SK-N-SH (cell line): ENCODE measurements around the gene AUTS2. TPM values are rescaled to one million over a fixed set of nuclear protein-coding genes. Genes with fewer than 3 reads are reported as not detected.

Experiments used
- CTCF ChIA-PET: fragments of 300-600, 350-600 bp; formaldehyde crosslinking; extraction: SDS; loops from one replicate; lab custom pipeline; 2021; lab: Yijun Ruan, JAX
- POLR2A ChIA-PET: fragments of 350-600 bp; sonication (Branson Sonifier 250); formaldehyde crosslinking; extraction: SDS; loops from one replicate; lab custom pipeline; 2020; ENCODE audit warnings: antibody characterized with exemption, inconsistent platforms; lab: Yijun Ruan, JAX
- DNase-seq: peaks from one replicate; pipeline ENCODE4 v3.0.0; 2012
- H2AFZ ChIP-seq: fragments of 200-600 bp; sonication (generic); 2 replicates; pipeline ENCODE4 v1.8.1; 2016; ENCODE audit warnings: antibody characterized with exemption, mild to moderate bottlenecking, low read depth
- H3F3A ChIP-seq: fragments of 200-600 bp; sonication (generic); replicated peaks from 2 replicates; pipeline ENCODE3; 2016; ENCODE audit warnings: antibody characterized with exemption, mild to moderate bottlenecking; ENCODE audit not compliant: insufficient read depth
- H3K27ac ChIP-seq, 2 experiments: fragments of 200-500 bp in 1 of 2; fragments of 200-600 bp in 1 of 2; sonication (Bioruptor generic) in 1 of 2; sonication (generic), shearing (Covaris generic) in 1 of 2; 2 replicates each; pipeline versions ENCODE4 v1.5.1 to v1.6.1; 2014 to 2016; ENCODE audit warnings: low read depth in 2 of 2, inconsistent platforms in 1 of 2, low read length in 1 of 2, mild to moderate bottlenecking in 1 of 2, mixed read lengths in 1 of 2
- H3K27me3 ChIP-seq: fragments of 200-600 bp; sonication (generic), shearing (Covaris generic); 2 replicates; pipeline ENCODE4 v1.6.1; 2016; ENCODE audit warnings: mixed run types; ENCODE audit not compliant: insufficient read depth
- H3K36me3 ChIP-seq, 2 experiments: fragments of 200-500 bp in 1 of 2; fragments of 200-600 bp in 1 of 2; sonication (Bioruptor generic) in 1 of 2; sonication (generic) in 1 of 2; replicated peaks in 1 of 2; 2 replicates each; pipeline versions ENCODE3 to v1.5.1; 2014 to 2016; ENCODE audit warnings: low read length in 1 of 2, mild to moderate bottlenecking in 1 of 2; ENCODE audit not compliant: insufficient read depth in 2 of 2, control insufficient read depth in 1 of 2
- H3K4me1 ChIP-seq, 2 experiments: fragments of 200-500 bp in 1 of 2; fragments of 200-600 bp in 1 of 2; sonication (Bioruptor generic) in 1 of 2; sonication (generic), shearing (Covaris generic) in 1 of 2; 2 replicates each; pipeline versions ENCODE4 v1.5.1 to v1.6.1; 2014 to 2016; ENCODE audit warnings: low read depth in 1 of 2, low read length in 1 of 2, mixed run types in 1 of 2; ENCODE audit not compliant: insufficient read depth in 2 of 2, control insufficient read depth in 1 of 2
- H3K4me2 ChIP-seq: fragments of 200-600 bp; sonication (generic), shearing (Covaris generic); 2 replicates; pipeline ENCODE4 v1.6.1; 2017; ENCODE audit warnings: mixed run types
- H3K4me3 ChIP-seq, 2 experiments: fragments of 200-500 bp in 1 of 2; fragments of 200-600 bp in 1 of 2; sonication (Bioruptor generic) in 1 of 2; sonication (generic), shearing (Covaris generic) in 1 of 2; 2 replicates each; pipeline versions ENCODE4 v1.5.1 to v1.8.1; 2014 to 2016; ENCODE audit warnings: low read depth in 2 of 2, inconsistent platforms in 1 of 2, low read length in 1 of 2, mild to moderate bottlenecking in 1 of 2, mixed read lengths in 1 of 2, moderate library complexity in 1 of 2
- H3K79me2 ChIP-seq: fragments of 200-600 bp; sonication (generic); 2 replicates; pipeline ENCODE4 v1.8.1; 2017; ENCODE audit warnings: mild to moderate bottlenecking; ENCODE audit not compliant: insufficient read depth
- H3K9ac ChIP-seq: fragments of 200-600 bp; sonication (generic); 2 replicates; pipeline ENCODE4 v1.6.1; 2017; ENCODE audit warnings: mixed run types
- H3K9me2 ChIP-seq: fragments of 200-600 bp; sonication (generic); 2 replicates; pipeline ENCODE4 v1.6.1; 2017; ENCODE audit warnings: mixed run types
- H3K9me3 ChIP-seq: fragments of 200-600 bp; sonication (generic); 2 replicates; pipeline ENCODE4 v1.6.1; 2017; ENCODE audit warnings: mixed run types, mild to moderate bottlenecking, moderate library complexity
- H4K20me1 ChIP-seq: fragments of 200-600 bp; sonication (generic); 2 replicates; pipeline ENCODE4 v1.6.1; 2017; ENCODE audit warnings: mild to moderate bottlenecking, mixed run types; ENCODE audit not compliant: insufficient read depth
- CHD2 ChIP-seq: fragments of 150-350 bp; IDR thresholded peaks from 2 replicates; pipeline ENCODE4 v1.6.1; 2018; ENCODE audit warnings: low read length; ENCODE audit not compliant: partially characterized antibody
- EP300 ChIP-seq, 2 experiments: IDR thresholded peaks; 2 replicates each; pipeline versions ENCODE4 v1.4.0 to v1.6.1; 2012; ENCODE audit warnings: borderline replicate concordance in 1 of 2, low read depth in 1 of 2, low read length in 1 of 2
- FOSL2 ChIP-seq: IDR thresholded peaks from 2 replicates; pipeline ENCODE4 v1.4.0; 2012; ENCODE audit warnings: low read depth, mild to moderate bottlenecking, moderate library complexity, borderline replicate concordance
- IRF3 ChIP-seq: fragments of 150-350 bp; IDR thresholded peaks from 2 replicates; pipeline ENCODE4 v1.6.1; 2016; ENCODE audit warnings: mild to moderate bottlenecking, low read depth, low read length
- MEF2A ChIP-seq: IDR thresholded peaks from 2 replicates; pipeline ENCODE4 v1.4.0; 2012; ENCODE audit warnings: low read depth, borderline replicate concordance
- NRF1 ChIP-seq: IDR thresholded peaks from 2 replicates; pipeline ENCODE4 v1.6.1; 2012; ENCODE audit warnings: low read depth, mild to moderate bottlenecking, low read length
- POLR2AphosphoS5 ChIP-seq: IDR thresholded peaks from 2 replicates; pipeline ENCODE4 v1.6.1; 2012; ENCODE audit warnings: low read depth, low read length
- RAD21 ChIP-seq: IDR thresholded peaks from 2 replicates; pipeline ENCODE4 v1.6.1; 2012; ENCODE audit warnings: mild to moderate bottlenecking, low read length
- RCOR1 ChIP-seq: fragments of 150-350 bp; IDR thresholded peaks from 2 replicates; pipeline ENCODE4 v1.6.1; 2017; ENCODE audit warnings: antibody characterized with exemption, low read length
- REST ChIP-seq: IDR thresholded peaks from 2 replicates; pipeline ENCODE4 v1.6.1; 2012; ENCODE audit warnings: mild to moderate bottlenecking, low read depth, low read length, moderate library complexity
- RFX5 ChIP-seq: IDR thresholded peaks from 2 replicates; pipeline ENCODE4 v1.6.1; 2012; ENCODE audit warnings: mild to moderate bottlenecking, improper control_type of control experiment, low read length
- SMC3 ChIP-seq: IDR thresholded peaks from 2 replicates; pipeline ENCODE4 v1.6.1; 2012; ENCODE audit warnings: low read depth, low read length, improper control_type of control experiment
- TEAD4 ChIP-seq: IDR thresholded peaks from 2 replicates; pipeline ENCODE4 v1.4.0; 2012; ENCODE audit warnings: mild to moderate bottlenecking, borderline replicate concordance; ENCODE audit not compliant: insufficient read depth
- USF2 ChIP-seq: fragments of 150-350 bp; IDR thresholded peaks from 2 replicates; pipeline ENCODE4 v1.6.1; 2017; ENCODE audit warnings: antibody characterized with exemption, low read length, low read depth, borderline replicate concordance
- YY1 ChIP-seq: IDR thresholded peaks from 2 replicates; pipeline ENCODE4 v1.4.0; 2012; ENCODE audit warnings: low read depth, mild to moderate bottlenecking
- ZBTB33 ChIP-seq: IDR thresholded peaks from 2 replicates; pipeline ENCODE4 v1.4.0; 2012; ENCODE audit warnings: low read depth, borderline replicate concordance
- WGBS: methylation state at CpG from one replicate; pipeline ENCODE4 v1.1.6; 2017; ENCODE audit warnings: low lambda C conversion rate; 5-methylcytosine and 5-hydroxymethylcytosine counted together
- polyA plus RNA-seq, 3 experiments: library from polyadenylated mRNA; depleted of rRNA; stranded (reverse); fragments of >200 nt; gene quantifications; 2 replicates each; pipeline ENCODE4 v1.2.3, GENCODE V29; 2012

The AUTS2 gene
- polyA plus RNA-seq, 1 of the 3 experiments (the other 2 are of a cell fraction): 15.6 TPM

- WGBS: 90% methylated on average over 3 of the region's 3 CpGs
- no peak for TF ChIP-seq CHD2
- no peak for TF ChIP-seq USF2
- no peak for TF ChIP-seq NRF1
- TF ChIP-seq FOSL2: no peak
- TF ChIP-seq RFX5: no peak
- no peak for TF ChIP-seq ZBTB33
- no peak for TF ChIP-seq IRF3
- no peak for TF ChIP-seq RCOR1
- TF ChIP-seq REST: no peak
- no peak for TF ChIP-seq EP300 (IDR thresholded peaks at IDR 0.05; ENCODE audit: borderline replicate concordance in 1 of 2, low read depth in 1 of 2, low read length in 1 of 2)
- no peak for TF ChIP-seq POLR2AphosphoS5
- no peak for TF ChIP-seq MEF2A
- no peak for TF ChIP-seq YY1
- TF ChIP-seq SMC3: no peak
- no peak for TF ChIP-seq TEAD4
- no peak for TF ChIP-seq RAD21
- Histone ChIP-seq H3K4me2 (no peak overlapping the region), H3F3A (peaks cover 4% of the 10 kb centered on the region), H3K36me3 (no peaks in the 10 kb centered on the region), H3K4me1 (peaks cover 23 to 58% of the 10 kb centered on the region in 2 experiments), H3K9me2 (no peaks in the 10 kb centered on the region), H3K27ac (no peak overlapping the region), H3K9me3 (no peaks in the 10 kb centered on the region), H4K20me1 (no peaks in the 10 kb centered on the region; the same call in 1 of the 2 replicates), H3K4me3 (no peak overlapping the region), H3K79me2 (peaks cover 3% of the 10 kb centered on the region), H2AFZ (no peak overlapping the region), H3K9ac (no peak overlapping the region), H3K27me3 (no peaks in the 10 kb centered on the region)
- no peak for DNase-seq
- POLR2A ChIA-PET: no interaction called here
- CTCF ChIA-PET: interaction anchor here (1.5 to 2.4 kb wide), 2 partner anchors 74 to 111 kb away, joined by 3 to 9 read pairs; no protein-coding TSS in a partner anchor
These were observed 222.4 kb downstream of the AUTS2 start for GRCh38 chr7:69820479-69821192.
